Ascending aorta (tissue), 2 donors: ENCODE data around the gene LTA. TPM values are rescaled to one million over a fixed set of nuclear protein-coding genes. Genes with fewer than 3 reads are reported as not detected.

Source experiments
- DNase-seq, 2 donors: peaks; one replicate each; pipeline ENCODE4 v3.0.0-alpha.2; 2019; ENCODE audit warnings: low spot score in 2 of 2
- H3K27ac ChIP-seq, 2 donors: fragments of 200-600 bp; sonication (generic); one replicate each; pipeline ENCODE4 v1.5.1; 2016 to 2017; ENCODE audit warnings: mild to moderate bottlenecking in 1 of 2
- H3K27me3 ChIP-seq: fragments of 200-600 bp; sonication (generic); one replicate; pipeline ENCODE4 v1.5.1; 2017
- H3K36me3 ChIP-seq, 2 donors: fragments of 200-600 bp; sonication (generic); one replicate each; pipeline ENCODE4 v1.5.1; 2016
- H3K4me1 ChIP-seq, 2 donors: fragments of 200-600 bp; sonication (generic); one replicate each; pipeline ENCODE4 v1.5.1; 2016 to 2017; ENCODE audit warnings: mild to moderate bottlenecking in 1 of 2
- H3K4me3 ChIP-seq, 2 donors: fragments of 200-600 bp; sonication (generic); one replicate each; pipeline ENCODE4 v1.5.1; 2016 to 2017; ENCODE audit warnings: mild to moderate bottlenecking in 1 of 2
- H3K9me3 ChIP-seq, 2 donors: fragments of 200-600 bp; sonication (generic); one replicate each; pipeline ENCODE4 v1.5.1; 2016
- intact Hi-C: fragments of 100-400 bp; cut with DNase I; formaldehyde crosslinking; loops from one replicate; pipeline ENCODE4 v1.15.1; 2023
- total RNA-seq: library from RNA; depleted of rRNA; stranded (reverse); fragments of >200 nt; gene quantifications from one replicate; pipeline ENCODE4 v1.1.0, GENCODE V29; 2016
- TF ChIP-seq, protein P1 (sequence below), 3 experiments: fragments of 200-600 bp in 2 of 3; fragments of 450-650 bp in 1 of 3; sonication (generic) in 2 of 3; IDR thresholded peaks; one replicate each; pipeline ENCODE4 v1.5.1; 2016 to 2019; ENCODE audit warnings: antibody characterized with exemption in 3 of 3, mild to moderate bottlenecking in 1 of 3, moderate library complexity in 1 of 3

LTA gene
- total RNA-seq, 1 donor from 2014 or later = not detected

DNA sequence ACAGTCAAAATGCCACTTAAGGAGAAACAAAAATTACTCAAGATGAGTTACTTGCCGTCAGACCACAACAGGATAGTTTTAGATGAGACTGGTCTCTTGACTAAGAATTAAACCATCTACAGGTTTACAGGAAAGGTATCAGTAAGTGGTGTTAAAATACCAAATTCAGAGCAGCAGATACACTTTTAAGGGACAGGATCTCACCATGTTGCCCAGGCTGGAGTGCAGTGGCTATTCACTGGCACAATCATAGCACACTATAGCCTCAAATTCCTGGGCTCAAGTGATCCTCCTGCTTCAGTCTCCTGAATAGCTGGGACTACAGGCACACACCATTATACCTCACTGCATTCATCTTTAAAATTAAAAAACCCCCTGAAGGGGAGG, 38.6 kb upstream of the LTA start:
- Histone ChIP-seq H3K36me3 (peaks cover 77 to 89% of the 10 kb centered on the region in 2 donors), H3K4me1 (peaks cover 0 to 2% of the 10 kb centered on the region in 2 donors), H3K4me3 (no peak overlapping the region), H3K9me3 (no peaks in the 10 kb centered on the region), H3K27ac (no peak overlapping the region), H3K27me3 (no peaks in the 10 kb centered on the region)
- TF ChIP-seq, protein P1, sequence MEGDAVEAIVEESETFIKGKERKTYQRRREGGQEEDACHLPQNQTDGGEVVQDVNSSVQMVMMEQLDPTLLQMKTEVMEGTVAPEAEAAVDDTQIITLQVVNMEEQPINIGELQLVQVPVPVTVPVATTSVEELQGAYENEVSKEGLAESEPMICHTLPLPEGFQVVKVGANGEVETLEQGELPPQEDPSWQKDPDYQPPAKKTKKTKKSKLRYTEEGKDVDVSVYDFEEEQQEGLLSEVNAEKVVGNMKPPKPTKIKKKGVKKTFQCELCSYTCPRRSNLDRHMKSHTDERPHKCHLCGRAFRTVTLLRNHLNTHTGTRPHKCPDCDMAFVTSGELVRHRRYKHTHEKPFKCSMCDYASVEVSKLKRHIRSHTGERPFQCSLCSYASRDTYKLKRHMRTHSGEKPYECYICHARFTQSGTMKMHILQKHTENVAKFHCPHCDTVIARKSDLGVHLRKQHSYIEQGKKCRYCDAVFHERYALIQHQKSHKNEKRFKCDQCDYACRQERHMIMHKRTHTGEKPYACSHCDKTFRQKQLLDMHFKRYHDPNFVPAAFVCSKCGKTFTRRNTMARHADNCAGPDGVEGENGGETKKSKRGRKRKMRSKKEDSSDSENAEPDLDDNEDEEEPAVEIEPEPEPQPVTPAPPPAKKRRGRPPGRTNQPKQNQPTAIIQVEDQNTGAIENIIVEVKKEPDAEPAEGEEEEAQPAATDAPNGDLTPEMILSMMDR (IDR thresholded peaks at IDR 0.05) = no peak
- DNase-seq = no peak
- intact Hi-C loops = no loop called here

DNA sequence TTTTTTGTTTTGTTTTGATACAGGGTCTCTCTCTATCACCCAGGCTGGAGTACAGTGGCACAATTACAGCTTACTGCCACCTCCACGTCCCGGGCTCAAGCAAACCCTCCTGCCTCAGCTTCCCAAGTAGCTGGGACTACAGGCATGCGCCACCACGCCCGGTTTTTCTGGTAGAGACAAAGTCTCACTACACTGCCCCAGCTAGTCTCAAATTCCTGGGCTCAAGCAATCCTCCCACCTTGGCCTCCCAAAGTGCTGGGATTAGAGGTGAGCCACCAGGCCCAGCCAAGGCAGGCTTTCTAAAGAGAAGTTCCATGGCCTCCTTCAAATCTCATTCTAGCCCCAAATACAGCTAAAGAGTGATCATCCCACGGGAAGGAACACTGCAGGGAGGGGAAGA, 38.1 kb upstream of the LTA start:
- no peak for DNase-seq
- Histone ChIP-seq H3K4me3 (no peak overlapping the region), H3K4me1 (peaks cover 0 to 8% of the 10 kb centered on the region in 2 donors), H3K27ac (no peak overlapping the region), H3K9me3 (no peaks in the 10 kb centered on the region), H3K27me3 (no peaks in the 10 kb centered on the region), H3K36me3 (peaks cover 77 to 95% of the 10 kb centered on the region in 2 donors)
- TF ChIP-seq, protein P1 (IDR thresholded peaks at IDR 0.05) = no peak
- intact Hi-C loops = no loop called here

DNA sequence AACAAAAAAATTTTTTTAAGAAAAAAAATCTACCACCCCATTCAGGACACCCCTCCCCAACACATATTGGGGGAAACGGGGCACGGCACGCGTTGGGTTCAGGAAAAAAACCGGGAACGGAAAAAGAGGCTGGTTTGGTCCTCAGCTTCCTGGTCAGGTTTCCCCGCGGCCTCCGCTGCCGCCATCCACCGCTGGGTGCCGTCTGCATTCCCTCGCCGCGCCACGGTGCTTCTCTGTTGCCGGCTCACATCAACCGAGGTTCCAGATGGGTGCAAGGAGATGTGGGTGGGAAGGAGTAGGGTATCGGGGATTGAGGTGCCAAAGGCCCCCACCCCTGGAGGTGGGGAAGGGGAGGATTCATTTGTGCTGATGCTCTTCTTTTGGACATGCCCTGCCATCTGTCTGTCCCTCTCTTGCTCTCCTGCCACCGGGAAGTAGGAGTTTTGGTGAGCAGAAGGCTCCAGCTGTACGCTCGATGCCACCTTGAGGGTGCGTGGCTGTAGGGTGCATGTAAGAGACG, 37.5 kb upstream of the LTA start:
- no peaks in the 10 kb centered on the region for H3K27me3 ChIP-seq
- intact Hi-C loops = no loop called here
- H3K4me1 ChIP-seq = peaks cover under 1 to 13% of the 10 kb centered on the region in 2 donors
- no peak for DNase-seq
- no peak overlapping the region for H3K4me3 ChIP-seq
- TF ChIP-seq, protein P1 (IDR thresholded peaks at IDR 0.05) = no peak
- no peak overlapping the region for H3K27ac ChIP-seq
- peaks cover 77 to 98% of the 10 kb centered on the region in 2 donors for H3K36me3 ChIP-seq
- H3K9me3 ChIP-seq = no peaks in the 10 kb centered on the region

DNA sequence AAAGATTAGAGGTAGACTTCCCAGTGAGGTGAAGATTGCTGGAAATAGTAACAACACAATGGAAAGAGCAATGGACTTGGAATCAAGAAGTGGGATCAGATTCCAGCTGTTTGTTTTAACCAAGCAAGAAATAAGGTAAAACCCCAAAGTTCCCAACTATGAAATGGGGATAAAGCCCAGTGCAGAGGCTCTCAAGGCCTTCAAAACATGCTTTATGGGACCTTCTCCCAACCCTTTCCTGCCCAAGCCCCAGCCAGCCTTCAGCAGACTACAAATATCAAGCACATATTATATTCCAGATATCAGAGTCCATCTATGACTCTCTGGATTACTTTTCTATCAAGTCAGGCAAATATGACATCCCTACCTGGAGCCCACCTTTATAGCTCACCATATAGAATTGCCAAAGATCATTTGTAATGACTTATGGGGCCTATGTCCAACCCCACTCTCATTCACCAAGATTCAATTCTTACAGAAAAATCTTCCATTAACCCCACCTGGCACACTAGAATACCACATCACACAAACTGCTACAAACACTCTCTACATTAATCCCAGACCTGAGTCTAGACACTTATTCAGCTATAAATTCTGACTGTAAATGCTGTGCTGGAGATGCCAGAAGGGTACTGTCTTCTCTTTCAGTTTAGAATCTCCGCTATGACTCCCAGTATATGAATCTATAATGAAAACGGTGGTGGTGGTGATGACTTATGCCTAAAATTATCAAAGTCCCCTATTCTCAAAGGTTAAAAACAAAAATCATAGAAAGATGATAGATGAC, 36.4 kb upstream of the LTA start:
- intact Hi-C loops = no loop called here
- Histone ChIP-seq H3K4me3 (no peak overlapping the region), H3K9me3 (no peaks in the 10 kb centered on the region), H3K27ac (no peak overlapping the region), H3K4me1 (peaks cover 12 to 25% of the 10 kb centered on the region in 2 donors), H3K27me3 (no peaks in the 10 kb centered on the region), H3K36me3 (peaks cover 83 to 95% of the 10 kb centered on the region in 2 donors)
- no peak for DNase-seq
- TF ChIP-seq, protein P1 (IDR thresholded peaks at IDR 0.05) = no peak

DNA sequence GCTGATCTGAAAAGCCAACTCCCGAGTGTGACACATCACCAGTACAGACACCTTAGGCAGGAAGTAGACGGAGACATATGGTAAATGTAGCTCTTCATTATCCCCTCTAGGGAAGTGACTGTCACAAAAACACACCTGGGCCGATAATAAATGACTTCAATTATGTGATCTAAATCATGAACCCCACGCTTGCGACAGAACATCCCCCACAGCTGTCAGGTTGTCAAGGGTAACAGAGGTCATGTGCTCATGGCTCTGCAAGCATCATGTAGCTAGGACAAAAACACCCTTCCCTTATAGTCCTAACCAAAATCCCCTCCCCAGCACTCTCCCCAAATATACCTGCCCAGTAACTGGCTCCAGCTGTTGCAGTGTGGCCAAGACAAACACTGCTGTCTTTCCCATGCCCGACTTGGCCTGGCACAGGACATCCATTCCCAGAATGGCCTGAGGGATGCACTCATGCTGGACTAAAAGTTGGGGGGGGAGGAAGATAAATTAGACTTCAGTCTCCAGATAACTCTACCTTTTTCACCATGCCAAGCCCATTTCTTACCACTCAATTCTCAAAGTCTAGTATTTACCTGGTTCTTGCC, 33.2 kb upstream of the LTA start:
- peaks cover 53 to 65% of the 10 kb centered on the region in 2 donors for H3K36me3 ChIP-seq
- no peaks in the 10 kb centered on the region for H3K27me3 ChIP-seq
- peaks cover 13 to 32% of the 10 kb centered on the region in 2 donors for H3K4me1 ChIP-seq
- intact Hi-C loops = no loop called here
- no peak overlapping the region for H3K27ac ChIP-seq
- TF ChIP-seq, protein P1 (IDR thresholded peaks at IDR 0.05) = no peak
- no peaks in the 10 kb centered on the region for H3K9me3 ChIP-seq
- no peak for DNase-seq
- H3K4me3 ChIP-seq = peak overlapping the region in 1 of 2 donors; percentile 76
